ENCODE results near the gene ARHGEF37.
"Not testable (repeated sequence)": the region's sequence is repeated elsewhere in the genome, so short reads cannot be mapped to it uniquely, and the experiment has no call there.

Gene ARHGEF37

DNA sequence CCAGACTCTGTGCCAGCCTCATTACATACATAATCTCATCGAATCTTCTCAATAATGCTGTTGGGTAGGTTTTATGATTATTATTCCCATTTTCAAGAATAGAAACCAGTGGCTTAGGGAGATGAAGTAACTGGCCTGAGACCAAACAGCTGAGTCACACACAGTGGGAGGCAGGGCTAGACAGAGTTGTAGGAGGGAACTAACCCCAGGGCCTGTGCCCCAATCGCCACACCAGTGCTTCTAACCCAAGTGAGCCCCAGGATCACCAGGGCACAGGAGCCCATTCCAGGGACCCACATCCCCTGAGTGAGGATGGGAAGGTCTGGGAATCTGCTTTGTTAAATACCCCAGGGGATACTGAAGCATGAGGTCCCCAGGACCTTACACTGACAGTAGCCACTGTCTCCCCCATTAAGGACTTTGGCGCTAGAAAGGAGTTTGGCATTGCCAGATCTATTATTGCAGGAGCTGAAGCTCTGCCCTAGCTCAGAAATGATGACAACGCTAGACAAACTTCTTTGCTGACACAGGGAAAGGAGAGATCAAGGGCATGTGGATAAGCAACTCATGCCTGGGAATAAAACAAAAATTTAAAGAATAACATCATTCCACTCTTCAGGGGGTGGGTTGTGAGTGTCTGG, 85.0 kb downstream of the ARHGEF37 start:
- Histone ChIP-seq H3K36me3 (ENCODE audit: insufficient read depth, low read length) (no peaks in the 10 kb centered on the region), H2AFZ (ENCODE audit: low read length) (peak overlapping the region; percentile 0; the same call in 1 of the 2 replicates), H3K9me3 (ENCODE audit: insufficient read depth, low read depth, low read length) (no peaks in the 10 kb centered on the region), H3K4me1 (ENCODE audit: insufficient read depth, low read length, poor library complexity, severe bottlenecking) (no peaks in the 10 kb centered on the region), H3K4me3 (ENCODE audit: low read length, poor library complexity, severe bottlenecking) (no peak overlapping the region), H3K9me2 (replicated peaks; ENCODE audit: low read depth, low read length) (no peaks in the 10 kb centered on the region), H3K27me3 (ENCODE audit: insufficient read depth, low read length, poor library complexity, severe bottlenecking) (no peaks in the 10 kb centered on the region), H3K4me2 (ENCODE audit: low read depth, low read length, poor library complexity, severe bottlenecking) (no peak overlapping the region), H3F3A (ENCODE audit: low read depth) (no peaks in the 10 kb centered on the region), H4K20me1 (ENCODE audit: insufficient read depth, low read length, poor library complexity, severe bottlenecking) (no peaks in the 10 kb centered on the region), H3K79me2 (ENCODE audit: insufficient read depth, low read length) (no peaks in the 10 kb centered on the region), H3K9ac (ENCODE audit: low read depth, low read length, poor library complexity, severe bottlenecking) (no peak overlapping the region)
- no peak for TF ChIP-seq EZH2phosphoT487 (IDR thresholded peaks at IDR 0.05; ENCODE audit: borderline replicate concordance)
- TF ChIP-seq, protein P1, sequence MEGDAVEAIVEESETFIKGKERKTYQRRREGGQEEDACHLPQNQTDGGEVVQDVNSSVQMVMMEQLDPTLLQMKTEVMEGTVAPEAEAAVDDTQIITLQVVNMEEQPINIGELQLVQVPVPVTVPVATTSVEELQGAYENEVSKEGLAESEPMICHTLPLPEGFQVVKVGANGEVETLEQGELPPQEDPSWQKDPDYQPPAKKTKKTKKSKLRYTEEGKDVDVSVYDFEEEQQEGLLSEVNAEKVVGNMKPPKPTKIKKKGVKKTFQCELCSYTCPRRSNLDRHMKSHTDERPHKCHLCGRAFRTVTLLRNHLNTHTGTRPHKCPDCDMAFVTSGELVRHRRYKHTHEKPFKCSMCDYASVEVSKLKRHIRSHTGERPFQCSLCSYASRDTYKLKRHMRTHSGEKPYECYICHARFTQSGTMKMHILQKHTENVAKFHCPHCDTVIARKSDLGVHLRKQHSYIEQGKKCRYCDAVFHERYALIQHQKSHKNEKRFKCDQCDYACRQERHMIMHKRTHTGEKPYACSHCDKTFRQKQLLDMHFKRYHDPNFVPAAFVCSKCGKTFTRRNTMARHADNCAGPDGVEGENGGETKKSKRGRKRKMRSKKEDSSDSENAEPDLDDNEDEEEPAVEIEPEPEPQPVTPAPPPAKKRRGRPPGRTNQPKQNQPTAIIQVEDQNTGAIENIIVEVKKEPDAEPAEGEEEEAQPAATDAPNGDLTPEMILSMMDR (conservative IDR thresholded peaks at IDR 0.05; ENCODE audit: low read length), result no peak

GRCh38 chr5:149667084-149667828, 86.0 kb downstream of the ARHGEF37 start:
- Histone ChIP-seq H3F3A (ENCODE audit: low read depth) (no peaks in the 10 kb centered on the region), H3K27me3 (ENCODE audit: insufficient read depth, low read length, poor library complexity, severe bottlenecking) (no peaks in the 10 kb centered on the region), H3K9me3 (ENCODE audit: insufficient read depth, low read depth, low read length) (no peaks in the 10 kb centered on the region), H3K36me3 (ENCODE audit: insufficient read depth, low read length) (no peaks in the 10 kb centered on the region), H3K79me2 (ENCODE audit: insufficient read depth, low read length) (no peaks in the 10 kb centered on the region), H3K4me3 (ENCODE audit: low read length, poor library complexity, severe bottlenecking) (no peak overlapping the region), H4K20me1 (ENCODE audit: insufficient read depth, low read length, poor library complexity, severe bottlenecking) (no peaks in the 10 kb centered on the region), H3K9ac (ENCODE audit: low read depth, low read length, poor library complexity, severe bottlenecking) (no peak overlapping the region), H3K4me2 (ENCODE audit: low read depth, low read length, poor library complexity, severe bottlenecking) (peak overlapping the region; percentile 39), H3K4me1 (ENCODE audit: insufficient read depth, low read length, poor library complexity, severe bottlenecking) (no peaks in the 10 kb centered on the region), H3K9me2 (replicated peaks; ENCODE audit: low read depth, low read length) (no peaks in the 10 kb centered on the region), H2AFZ (ENCODE audit: low read length) (peak overlapping the region; percentile 80)
- no peak for TF ChIP-seq EZH2phosphoT487 (IDR thresholded peaks at IDR 0.05; ENCODE audit: borderline replicate concordance)
- TF ChIP-seq, protein P1 (conservative IDR thresholded peaks at IDR 0.05; ENCODE audit: low read length), result peak; percentile 97

DNA sequence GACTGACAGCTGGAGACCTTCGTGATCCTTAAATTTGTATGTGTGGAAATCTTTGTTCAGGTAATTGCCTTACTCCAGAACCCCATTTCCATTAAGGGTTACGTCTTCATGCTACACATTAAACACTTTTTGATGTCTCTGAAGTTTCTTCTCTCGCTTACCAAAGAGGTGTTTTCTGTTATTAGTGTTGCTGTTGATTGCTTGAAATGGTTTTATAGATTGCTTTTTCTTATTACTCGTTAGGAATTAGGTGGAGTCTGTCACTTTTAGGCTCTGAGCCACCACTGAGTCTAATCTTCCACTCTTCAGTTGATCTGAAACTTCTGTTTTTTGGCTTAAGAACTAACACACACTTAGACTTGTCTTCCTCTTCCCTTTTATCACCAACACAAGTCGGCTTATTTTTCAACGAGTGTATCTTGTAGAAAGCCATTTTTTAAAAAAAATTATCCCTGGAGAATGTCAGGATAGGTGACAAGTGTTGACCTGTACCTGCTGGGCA, 86.6 kb downstream of the ARHGEF37 start:
- Histone ChIP-seq H3K4me1 (ENCODE audit: insufficient read depth, low read length, poor library complexity, severe bottlenecking) (no peaks in the 10 kb centered on the region), H3K36me3 (ENCODE audit: insufficient read depth, low read length) (no peaks in the 10 kb centered on the region), H4K20me1 (ENCODE audit: insufficient read depth, low read length, poor library complexity, severe bottlenecking) (no peaks in the 10 kb centered on the region), H3K9me2 (replicated peaks; ENCODE audit: low read depth, low read length) (no peaks in the 10 kb centered on the region), H3K27me3 (ENCODE audit: insufficient read depth, low read length, poor library complexity, severe bottlenecking) (no peaks in the 10 kb centered on the region), H3K9me3 (ENCODE audit: insufficient read depth, low read depth, low read length) (no peaks in the 10 kb centered on the region), H3K9ac (ENCODE audit: low read depth, low read length, poor library complexity, severe bottlenecking) (no peak overlapping the region), H3K4me2 (ENCODE audit: low read depth, low read length, poor library complexity, severe bottlenecking) (no peak overlapping the region), H3F3A (ENCODE audit: low read depth) (no peaks in the 10 kb centered on the region), H3K79me2 (ENCODE audit: insufficient read depth, low read length) (no peaks in the 10 kb centered on the region), H2AFZ (ENCODE audit: low read length) (peak overlapping the region; percentile 53; the same call in 1 of the 2 replicates), H3K4me3 (ENCODE audit: low read length, poor library complexity, severe bottlenecking) (no peak overlapping the region)
- TF ChIP-seq EZH2phosphoT487 (IDR thresholded peaks at IDR 0.05; ENCODE audit: borderline replicate concordance), result no peak
- TF ChIP-seq, protein P1 (conservative IDR thresholded peaks at IDR 0.05; ENCODE audit: low read length), result 0 out of 2 replicates have a peak, but pooled peaks have one; percentile 29

- H3K9me3 ChIP-seq (ENCODE audit: insufficient read depth, low read depth, low read length); H3K9ac ChIP-seq (ENCODE audit: low read depth, low read length, poor library complexity, severe bottlenecking); H3F3A ChIP-seq (ENCODE audit: low read depth); H3K27me3 ChIP-seq (ENCODE audit: insufficient read depth, low read length, poor library complexity, severe bottlenecking); H3K36me3 ChIP-seq (ENCODE audit: insufficient read depth, low read length); H3K9me2 ChIP-seq (replicated peaks; ENCODE audit: low read depth, low read length); H3K4me3 ChIP-seq (ENCODE audit: low read length, poor library complexity, severe bottlenecking); H3K4me2 ChIP-seq (ENCODE audit: low read depth, low read length, poor library complexity, severe bottlenecking); H3K79me2 ChIP-seq (ENCODE audit: insufficient read depth, low read length); H4K20me1 ChIP-seq (ENCODE audit: insufficient read depth, low read length, poor library complexity, severe bottlenecking); H2AFZ ChIP-seq (ENCODE audit: low read length); H3K4me1 ChIP-seq (ENCODE audit: insufficient read depth, low read length, poor library complexity, severe bottlenecking): not testable (repeated sequence)
Measured at GRCh38 chr5:149669273-149669672, 88.0 kb downstream of the ARHGEF37 start.

Measured in Loucy (cell line).